Measurements from ENCODE around the gene AGPAT1. TPM values are rescaled to one million over a fixed set of nuclear protein-coding genes. Genes with fewer than 3 reads are reported as not detected.

AGPAT1 gene
- total RNA-seq, 2 donors from 2014 or later, result 44.1 to 54.5 TPM

DNA sequence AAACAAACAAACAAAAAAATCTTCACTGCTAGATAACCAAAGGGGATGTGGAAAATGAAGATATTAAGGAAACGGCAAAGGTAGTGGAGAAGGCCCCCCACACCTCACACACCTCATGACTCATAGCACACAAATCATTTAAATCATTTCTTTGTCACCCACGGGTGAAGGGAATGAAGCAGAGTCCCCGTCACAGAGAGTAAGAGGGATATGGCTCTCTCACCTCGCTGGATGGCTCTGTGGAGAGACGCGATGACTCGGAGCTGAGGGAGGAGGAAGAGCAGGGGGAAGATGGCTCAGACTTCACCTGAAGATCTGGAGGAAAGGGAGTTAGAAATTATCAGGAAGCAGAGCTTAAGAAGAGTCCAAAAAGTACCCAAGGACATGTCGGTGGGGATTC, 49.0 kb downstream of the AGPAT1 start:
- intact Hi-C loops (cut with DNase I), result no loop called here
- no peak overlapping the region for H3K27ac ChIP-seq

GRCh38 chr6:32123681-32124080, 52.2 kb downstream of the AGPAT1 start:
- H3K4me3 ChIP-seq, result no peak overlapping the region
- no peak for DNase-seq
- no peaks in the 10 kb centered on the region for H3K27me3 ChIP-seq
- no peak overlapping the region for H3K9ac ChIP-seq (ENCODE audit: low read depth in 2 of 2, low read length in 2 of 2)
- peaks cover 17% of the 10 kb centered on the region for H3K4me1 ChIP-seq
- no peak overlapping the region for H3K27ac ChIP-seq
- intact Hi-C loops (cut with DNase I), result no loop called here
- no peaks in the 10 kb centered on the region for H3K9me3 ChIP-seq
- TF ChIP-seq CTCF (IDR thresholded peaks at IDR 0.05), result no peak
- H3K36me3 ChIP-seq, result peaks cover 12% of the 10 kb centered on the region

More for the DNA sequence above, 49.0 kb downstream of the AGPAT1 start:
- Histone ChIP-seq H3K36me3 (peaks cover 3% of the 10 kb centered on the region), H3K27me3 (no peaks in the 10 kb centered on the region), H3K9me3 (no peaks in the 10 kb centered on the region), H3K4me1 (peaks cover 21% of the 10 kb centered on the region), H3K9ac (ENCODE audit: low read depth in 2 of 2, low read length in 2 of 2) (peak overlapping the region; percentile 45 to 100), H3K4me3 (peak overlapping the region; percentile 81)
- DNase-seq, result no peak
- TF ChIP-seq CTCF (IDR thresholded peaks at IDR 0.05), result no peak

DNA sequence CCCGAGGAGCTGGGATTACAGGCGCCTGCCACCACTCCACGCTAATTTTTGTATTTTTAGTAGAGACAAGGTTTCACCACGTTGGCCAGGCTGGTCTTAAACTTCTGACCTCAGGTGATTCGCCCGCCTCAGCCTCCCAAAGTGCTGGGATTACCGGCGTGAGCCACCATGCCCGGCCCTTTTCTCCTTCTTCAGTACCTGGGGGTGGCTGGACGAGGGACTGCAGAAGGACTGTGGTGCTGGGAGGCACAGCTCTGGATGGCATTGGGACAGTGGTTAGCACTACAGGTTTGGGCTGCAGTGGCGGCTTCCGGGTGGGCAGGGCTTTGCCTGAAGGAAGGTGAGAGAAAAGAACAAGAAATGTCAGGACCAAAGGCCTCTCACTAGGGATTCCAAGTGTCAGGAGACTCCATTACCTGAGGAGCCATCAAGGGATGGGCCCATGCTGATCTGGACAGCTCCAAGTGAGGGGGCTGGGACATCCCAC, 55.3 kb downstream of the AGPAT1 start:
- Histone ChIP-seq H3K27ac (no peak overlapping the region), H3K9ac (ENCODE audit: low read depth in 2 of 2, low read length in 2 of 2) (no peak overlapping the region), H3K27me3 (no peaks in the 10 kb centered on the region), H3K36me3 (peaks cover 12% of the 10 kb centered on the region), H3K4me3 (no peak overlapping the region), H3K4me1 (peaks cover 4% of the 10 kb centered on the region), H3K9me3 (no peaks in the 10 kb centered on the region)
- intact Hi-C loops (cut with DNase I), result no loop called here
- no peak for DNase-seq
- TF ChIP-seq CTCF (IDR thresholded peaks at IDR 0.05), result no peak

- Histone ChIP-seq H3K36me3 (peaks cover 12% of the 10 kb centered on the region), H3K4me1 (peaks cover 4% of the 10 kb centered on the region), H3K27me3 (no peaks in the 10 kb centered on the region), H3K27ac (peak overlapping the region; percentile 70), H3K9ac (ENCODE audit: low read depth in 2 of 2, low read length in 2 of 2) (peak overlapping the region in 1 of 2 donors; percentile 66), H3K9me3 (no peaks in the 10 kb centered on the region), H3K4me3 (no peak overlapping the region)
- DNase-seq, result peak; percentile 88
- intact Hi-C loops (cut with DNase I), result loop anchor here (5.0 kb wide), 2 partner anchors 38 to 123 kb away; no protein-coding TSS in a partner anchor
- TF ChIP-seq CTCF (IDR thresholded peaks at IDR 0.05), result peak; percentile 86
These were observed 56.9 kb downstream of the AGPAT1 start for GRCh38 chr6:32118782-32119628.

Small RNAs within 50 kb of the gene (microRNA-seq; reads per million reads assigned to microRNA genes)
- gene MIR6721 (not detected), gene MIR6833 (not detected)

Other genes with a start within 250 kb of the AGPAT1 start
- 10 to 100 TPM in 1 of 2 donors, 1 to 10 TPM in 1; 7.8 to 15.2 TPM for gene C2, start 248.4 kb downstream of the AGPAT1 start, total RNA-seq
- gene CFB, start 230.0 kb downstream of the AGPAT1 start, total RNA-seq, result 10 to 100 TPM; 20.4 to 60.6 TPM
- 10 to 100 TPM; 50.3 to 55.6 TPM for gene NELFE, start 217.1 kb downstream of the AGPAT1 start, total RNA-seq
- 10 to 100 TPM; 52.5 to 81.1 TPM for gene SKIC2, start 216.9 kb downstream of the AGPAT1 start, total RNA-seq
- 10 to 100 TPM; 13.0 to 16.1 TPM for gene DXO, start 203.9 kb downstream of the AGPAT1 start, total RNA-seq
- gene C4A, start 194.0 kb downstream of the AGPAT1 start, total RNA-seq, result 10 to 100 TPM; 15.9 to 23.4 TPM
- gene C4B, start 161.3 kb downstream of the AGPAT1 start, total RNA-seq, result 10 to 100 TPM; 11.9 to 19.4 TPM
- 1 to 10 TPM in 1 of 2 donors, not detected in 1; 3.3 TPM for gene CYP21A2, start 137.7 kb downstream of the AGPAT1 start, total RNA-seq
- gene TNXB, start 66.7 kb downstream of the AGPAT1 start, total RNA-seq, result 10 to 100 TPM in 1 of 2 donors, 1 to 10 TPM in 1; 7.3 to 20.1 TPM
- 100 to 1,000 TPM in 1 of 2 donors, 10 to 100 TPM in 1; 83.3 to 131 TPM for gene ATF6B, start 47.8 kb downstream of the AGPAT1 start, total RNA-seq
- 1 to 10 TPM; 5.2 to 8.1 TPM for gene FKBPL, start 45.8 kb downstream of the AGPAT1 start, total RNA-seq
- under 1 TPM; 0.72 to 0.90 TPM for gene PRRT1, start 24.1 kb downstream of the AGPAT1 start, total RNA-seq
- 10 to 100 TPM; 18.4 to 21.0 TPM for gene PPT2, start 21.9 kb downstream of the AGPAT1 start, total RNA-seq
- 10 to 100 TPM; 10.4 to 13.7 TPM for gene EGFL8, start 11.5 kb downstream of the AGPAT1 start, total RNA-seq
- gene RNF5, start 2.3 kb upstream of the AGPAT1 start, total RNA-seq, result 10 to 100 TPM; 75.8 to 87.4 TPM
- gene AGER, start 8.2 kb upstream of the AGPAT1 start, total RNA-seq, result 10 to 100 TPM in 1 of 2 donors, 1 to 10 TPM in 1; 4.1 to 10.1 TPM
- gene PBX2, start 14.1 kb upstream of the AGPAT1 start, total RNA-seq, result 10 to 100 TPM; 47.5 TPM
- gene GPSM3, start 16.6 kb upstream of the AGPAT1 start, total RNA-seq, result 1 to 10 TPM; 6.7 to 8.6 TPM
- 1 to 10 TPM; 2.9 to 3.7 TPM for gene NOTCH4, start 48.0 kb upstream of the AGPAT1 start, total RNA-seq
- not detected for gene TSBP1, start 195.8 kb upstream of the AGPAT1 start, total RNA-seq
- not detected for gene BTNL2, start 231.1 kb upstream of the AGPAT1 start, total RNA-seq